GM21367 (cell line): ENCODE measurements around the gene NHLH2.

ENCODE experiments used
- ATAC-seq: cut with Tn5 transposase; IDR thresholded peaks from one replicate; pipeline ENCODE4 v1.9.1; 2021; ENCODE audit not compliant: unreplicated experiment

NHLH2 gene

DNA sequence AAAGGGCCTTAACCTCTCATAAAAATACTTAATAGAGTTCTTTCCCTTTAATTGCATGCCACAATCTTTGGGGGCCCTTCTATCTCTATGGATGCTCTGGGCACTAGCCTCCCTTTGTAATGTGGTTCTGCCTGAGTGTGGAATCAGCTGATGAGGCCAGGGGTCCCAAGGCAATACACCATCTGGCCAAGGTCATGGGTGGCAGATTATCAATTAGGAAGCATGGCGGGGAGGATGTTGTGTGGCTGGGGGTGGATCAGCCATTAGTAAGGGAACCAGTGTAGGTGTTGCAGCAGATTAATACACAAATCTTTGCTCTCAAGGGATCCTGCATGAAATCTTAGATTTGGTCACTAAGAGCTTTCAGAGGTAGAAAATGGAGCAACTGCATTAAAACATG is 35.3 kb downstream of the NHLH2 start:
- no peak for ATAC-seq

DNA sequence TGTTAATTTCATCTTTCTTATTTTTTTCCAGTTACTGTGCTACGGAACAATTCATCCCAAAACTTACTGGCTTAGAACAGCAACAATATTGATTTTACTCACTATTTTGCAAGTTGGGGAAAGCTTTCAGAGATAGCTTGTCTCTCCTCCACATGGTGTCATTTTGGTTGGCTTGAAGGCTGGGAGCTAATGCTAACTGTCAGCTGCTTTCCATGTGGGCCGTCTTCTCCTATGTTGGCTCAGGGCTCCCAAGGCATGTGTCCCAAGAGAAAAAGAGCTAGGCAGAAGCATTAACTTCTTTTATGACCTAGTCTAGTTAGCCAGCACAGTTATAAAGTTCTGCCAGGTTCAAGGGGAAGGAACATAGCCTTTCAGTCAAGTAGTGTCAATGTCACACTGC is 38.5 kb downstream of the NHLH2 start:
- ATAC-seq = no peak

DNA sequence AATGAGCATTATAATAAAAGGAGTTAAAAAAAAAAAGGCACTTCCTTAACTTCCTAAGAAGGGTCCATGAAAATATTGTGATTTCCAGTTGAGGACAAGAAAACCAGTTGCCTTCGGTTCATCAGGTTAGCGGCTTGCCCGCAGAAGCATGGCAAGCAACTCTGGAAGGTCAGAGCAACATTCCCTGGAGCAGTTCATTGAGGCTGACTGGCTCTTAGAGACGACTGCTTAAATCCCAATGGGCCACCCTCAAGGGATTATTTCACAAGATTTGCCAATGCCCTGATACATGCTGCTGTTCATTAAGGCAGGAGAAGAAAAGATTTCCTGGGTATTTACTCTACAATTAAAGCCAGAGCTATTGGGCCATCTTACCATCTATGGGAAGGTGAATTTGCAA is 43.4 kb downstream of the NHLH2 start:
- ATAC-seq = no peak

DNA sequence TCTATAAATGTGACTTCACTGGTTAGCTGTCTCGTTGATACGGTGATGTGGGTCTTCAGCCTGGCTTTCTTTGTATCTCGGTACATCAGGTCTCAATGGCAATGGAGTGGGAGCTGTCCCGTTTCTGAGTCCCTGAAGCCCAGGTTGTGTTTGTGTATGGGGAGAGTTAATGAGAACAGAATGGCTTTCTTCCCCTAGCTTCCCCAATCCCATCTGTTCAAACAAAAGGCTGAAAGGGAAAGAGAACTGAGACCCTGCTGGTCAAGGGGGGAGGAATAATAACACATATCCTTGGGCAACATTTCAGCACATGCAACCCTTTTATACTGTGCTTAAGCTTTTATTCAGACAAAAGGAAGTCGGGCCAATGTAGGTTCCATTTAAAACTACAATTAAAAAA is 44.0 kb downstream of the NHLH2 start:
- ATAC-seq = no peak

DNA sequence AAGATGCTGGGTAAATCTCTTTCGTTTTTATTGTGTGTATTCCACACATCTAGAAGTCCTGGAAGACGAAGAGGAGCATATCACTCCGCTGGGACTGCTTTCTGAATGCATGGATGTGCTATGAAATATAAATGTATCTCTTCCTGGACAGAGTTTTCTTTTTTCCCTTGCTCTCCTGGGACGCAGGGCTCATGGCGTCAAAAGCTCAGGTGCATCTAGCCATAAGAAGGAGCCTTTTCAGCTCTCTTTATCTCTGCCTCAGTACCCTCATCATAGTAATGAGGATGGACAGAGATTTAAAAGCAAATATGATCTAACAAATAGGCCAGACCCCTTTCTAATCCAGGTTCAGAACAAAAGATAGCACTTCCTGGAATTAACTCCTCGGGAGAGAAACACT is 44.9 kb downstream of the NHLH2 start:
- no peak for ATAC-seq

DNA sequence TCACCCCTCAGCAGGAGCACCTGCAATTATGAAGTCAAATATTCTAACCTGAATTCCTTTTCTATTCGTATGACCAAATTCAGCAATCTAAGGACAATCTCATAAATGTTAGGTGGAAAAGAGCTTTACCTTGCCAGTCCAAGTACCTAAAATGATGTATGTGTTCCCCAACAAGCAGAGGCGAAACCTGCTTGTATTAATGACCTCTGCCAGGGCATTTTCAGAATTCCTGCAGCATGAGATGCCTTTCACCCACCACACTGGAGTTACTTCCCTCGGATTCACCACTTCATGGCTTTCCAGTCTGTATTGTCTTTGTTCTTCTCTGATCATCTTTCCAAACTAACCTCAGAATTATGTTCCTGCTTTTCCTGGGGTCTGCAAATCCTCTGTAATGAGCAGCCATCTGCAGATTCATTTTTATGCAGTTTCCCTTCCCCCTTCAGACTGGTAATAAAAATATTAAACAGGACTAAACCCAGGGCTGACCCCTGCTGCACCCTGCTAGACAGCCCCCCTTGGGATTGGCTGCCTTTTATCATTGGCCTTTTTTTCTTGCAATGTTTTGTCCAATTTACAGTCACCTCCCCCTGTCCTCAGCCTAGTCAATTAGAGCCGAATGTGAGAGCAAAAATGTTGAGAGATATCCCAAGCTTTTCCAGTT is 45.8 kb downstream of the NHLH2 start:
- no peak for ATAC-seq

DNA sequence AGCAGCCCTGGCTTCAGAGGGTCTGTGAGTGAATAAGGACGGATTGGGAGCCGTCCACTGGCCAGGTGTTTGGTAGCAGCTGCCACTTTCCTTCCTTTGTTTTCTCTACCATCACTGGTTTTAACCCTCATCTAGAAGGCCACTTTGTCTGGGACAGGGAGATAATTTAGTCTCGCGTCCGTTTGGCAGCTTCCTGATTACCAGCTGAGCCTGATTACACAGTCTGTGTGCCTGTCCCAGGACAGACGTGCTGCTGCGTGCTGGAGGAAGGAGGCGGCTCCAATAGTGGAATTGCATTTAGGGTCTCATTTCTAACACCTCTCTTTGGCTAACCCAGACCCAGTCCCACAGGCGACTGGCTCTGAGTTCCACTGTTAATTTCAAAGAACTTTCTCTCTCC is 47.8 kb downstream of the NHLH2 start:
- no peak for ATAC-seq

DNA sequence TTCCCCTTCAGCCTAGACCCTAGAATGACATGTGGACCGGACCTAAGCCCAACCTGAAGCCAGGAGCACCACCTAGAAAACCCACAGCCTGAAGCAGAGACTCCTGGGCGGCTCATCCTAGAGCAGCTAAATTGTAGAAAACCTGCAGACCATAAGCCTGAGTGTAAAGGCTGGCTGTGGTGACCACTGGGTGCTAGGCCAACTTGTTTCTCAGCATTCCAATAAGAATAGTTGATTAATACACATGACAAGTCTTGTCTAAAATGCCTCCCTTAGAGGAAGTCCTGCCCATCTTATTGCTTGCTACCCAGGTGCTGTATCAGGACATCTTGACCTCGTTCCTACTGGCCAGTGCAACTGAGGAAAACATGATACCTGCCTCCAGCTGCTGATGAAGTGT is 49.1 kb downstream of the NHLH2 start:
- no peak for ATAC-seq

DNA sequence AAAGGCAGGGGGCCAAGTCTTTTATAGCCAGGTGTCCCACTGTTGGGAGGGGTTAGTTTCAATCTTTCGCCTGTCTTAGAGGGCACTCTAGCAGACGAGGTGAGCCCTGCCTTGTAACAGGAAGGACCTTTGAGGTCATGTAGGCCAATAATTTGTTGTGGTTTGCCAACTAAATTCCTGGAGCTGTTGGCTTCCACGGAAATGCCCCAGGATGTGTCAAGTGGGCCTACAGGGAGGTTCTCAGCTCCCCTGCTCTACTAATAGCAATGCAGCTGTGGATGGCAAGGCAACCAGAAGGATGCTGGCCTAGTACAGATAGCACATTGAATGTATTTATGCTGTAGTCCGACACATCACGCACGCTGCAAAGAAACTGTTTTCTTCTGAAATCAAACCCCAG is 50.1 kb downstream of the NHLH2 start:
- ATAC-seq = no peak

DNA sequence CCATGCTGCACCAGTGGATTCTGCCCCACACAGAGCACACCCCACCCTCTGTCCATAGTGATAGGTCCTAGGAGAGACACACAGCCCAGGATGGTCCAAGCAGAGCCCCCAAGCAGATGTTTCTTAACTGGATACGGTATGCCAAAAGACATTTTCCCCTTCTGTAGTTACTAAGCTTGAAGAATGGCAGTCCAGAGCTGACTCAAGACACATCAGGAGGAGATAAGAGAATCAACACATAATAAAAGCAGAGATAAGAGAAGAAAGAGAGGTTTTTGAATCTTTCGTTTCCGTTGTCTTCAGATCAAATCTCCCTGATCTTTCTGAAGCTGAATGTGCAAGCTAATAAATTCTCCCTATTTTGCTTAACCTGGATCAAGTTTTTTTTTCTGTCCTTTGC is 50.6 kb downstream of the NHLH2 start:
- no peak for ATAC-seq
